Measurements from ENCODE around the gene PRKCI. TPM values are rescaled to one million over a fixed set of nuclear protein-coding genes. Genes with fewer than 3 reads are reported as not detected.
"Not testable (repeated sequence)": the region's sequence is repeated elsewhere in the genome, so short reads cannot be mapped to it uniquely, and the experiment has no call there.

The PRKCI gene
- total RNA-seq, 1 experiment from 2014 or later: 25.2 TPM

DNA sequence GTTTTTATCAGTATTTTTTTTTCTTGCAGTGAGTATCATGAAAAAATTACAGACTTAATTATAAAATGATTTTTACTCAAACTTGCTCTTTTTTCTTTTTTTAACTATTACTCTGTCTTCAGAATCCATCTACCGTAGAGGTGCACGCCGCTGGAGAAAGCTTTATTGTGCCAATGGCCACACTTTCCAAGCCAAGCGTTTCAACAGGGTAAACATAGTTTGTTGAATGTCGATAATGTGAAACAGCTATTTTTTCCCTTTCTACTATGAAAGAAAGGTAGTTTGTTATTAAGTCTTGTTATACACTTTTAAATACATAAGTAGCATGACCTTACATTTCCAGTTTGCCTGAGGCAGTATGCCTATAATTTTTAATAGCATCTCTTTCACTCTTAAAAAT is 45.6 kb downstream of the PRKCI start:
- DNase-seq (ENCODE audit: low read depth, low spot score) (no peak), ATAC-seq (no peak)
- no peaks in the 10 kb centered on the region for H3K9me2 ChIP-seq (ENCODE audit: insufficient read depth)
- intact Hi-C loops (cut with micrococcal nuclease): no loop called here
- no peaks in the 10 kb centered on the region for H3K27me3 ChIP-seq (ENCODE audit: insufficient read depth, low read length)
- no peak overlapping the region for H3K4me3 ChIP-seq (replicated peaks in 1 of 2; ENCODE audit: low read depth in 1 of 2, low read length in 2 of 2)
- H3K4me2 ChIP-seq (ENCODE audit: low read length): no peak overlapping the region
- BruUV-seq (replicated peaks): no TSS peak
- no peaks in the 10 kb centered on the region for H3K9me3 ChIP-seq (ENCODE audit: control insufficient read depth in 1 of 2, insufficient read depth in 1 of 2, low read depth in 1 of 2, low read length in 2 of 2)
- TF ChIP-seq ZNF274 (IDR thresholded peaks at IDR 0.05; ENCODE audit: low read depth, low read length) (no peak), EZH2phosphoT487 (IDR thresholded peaks at IDR 0.05; ENCODE audit: borderline replicate concordance) (no peak), YY1 (IDR thresholded peaks at IDR 0.05; ENCODE audit: extremely low read depth, insufficient replicate concordance, low read depth, low read length) (no peak), SIN3A (IDR thresholded peaks at IDR 0.05; ENCODE audit: low read depth) (no peak), FOSL1 (IDR thresholded peaks at IDR 0.05; ENCODE audit: low read depth) (no peak), RAD21 (IDR thresholded peaks at IDR 0.05; ENCODE audit: low read depth) (no peak), POLR2AphosphoS5 (IDR thresholded peaks at IDR 0.05; ENCODE audit: low read depth, low read length) (no peak), EZH2 (IDR thresholded peaks at IDR 0.05) (no peak), CEBPB (IDR thresholded peaks at IDR 0.05; ENCODE audit: low read depth) (no peak), POLR2A (IDR thresholded peaks at IDR 0.05; ENCODE audit: borderline replicate concordance, extremely low read depth, insufficient read depth, insufficient read length) (no peak)
- TF ChIP-seq, protein P1, sequence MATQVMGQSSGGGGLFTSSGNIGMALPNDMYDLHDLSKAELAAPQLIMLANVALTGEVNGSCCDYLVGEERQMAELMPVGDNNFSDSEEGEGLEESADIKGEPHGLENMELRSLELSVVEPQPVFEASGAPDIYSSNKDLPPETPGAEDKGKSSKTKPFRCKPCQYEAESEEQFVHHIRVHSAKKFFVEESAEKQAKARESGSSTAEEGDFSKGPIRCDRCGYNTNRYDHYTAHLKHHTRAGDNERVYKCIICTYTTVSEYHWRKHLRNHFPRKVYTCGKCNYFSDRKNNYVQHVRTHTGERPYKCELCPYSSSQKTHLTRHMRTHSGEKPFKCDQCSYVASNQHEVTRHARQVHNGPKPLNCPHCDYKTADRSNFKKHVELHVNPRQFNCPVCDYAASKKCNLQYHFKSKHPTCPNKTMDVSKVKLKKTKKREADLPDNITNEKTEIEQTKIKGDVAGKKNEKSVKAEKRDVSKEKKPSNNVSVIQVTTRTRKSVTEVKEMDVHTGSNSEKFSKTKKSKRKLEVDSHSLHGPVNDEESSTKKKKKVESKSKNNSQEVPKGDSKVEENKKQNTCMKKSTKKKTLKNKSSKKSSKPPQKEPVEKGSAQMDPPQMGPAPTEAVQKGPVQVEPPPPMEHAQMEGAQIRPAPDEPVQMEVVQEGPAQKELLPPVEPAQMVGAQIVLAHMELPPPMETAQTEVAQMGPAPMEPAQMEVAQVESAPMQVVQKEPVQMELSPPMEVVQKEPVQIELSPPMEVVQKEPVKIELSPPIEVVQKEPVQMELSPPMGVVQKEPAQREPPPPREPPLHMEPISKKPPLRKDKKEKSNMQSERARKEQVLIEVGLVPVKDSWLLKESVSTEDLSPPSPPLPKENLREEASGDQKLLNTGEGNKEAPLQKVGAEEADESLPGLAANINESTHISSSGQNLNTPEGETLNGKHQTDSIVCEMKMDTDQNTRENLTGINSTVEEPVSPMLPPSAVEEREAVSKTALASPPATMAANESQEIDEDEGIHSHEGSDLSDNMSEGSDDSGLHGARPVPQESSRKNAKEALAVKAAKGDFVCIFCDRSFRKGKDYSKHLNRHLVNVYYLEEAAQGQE (IDR thresholded peaks at IDR 0.05; ENCODE audit: low read depth): no peak
- TF ChIP-seq, protein P2, sequence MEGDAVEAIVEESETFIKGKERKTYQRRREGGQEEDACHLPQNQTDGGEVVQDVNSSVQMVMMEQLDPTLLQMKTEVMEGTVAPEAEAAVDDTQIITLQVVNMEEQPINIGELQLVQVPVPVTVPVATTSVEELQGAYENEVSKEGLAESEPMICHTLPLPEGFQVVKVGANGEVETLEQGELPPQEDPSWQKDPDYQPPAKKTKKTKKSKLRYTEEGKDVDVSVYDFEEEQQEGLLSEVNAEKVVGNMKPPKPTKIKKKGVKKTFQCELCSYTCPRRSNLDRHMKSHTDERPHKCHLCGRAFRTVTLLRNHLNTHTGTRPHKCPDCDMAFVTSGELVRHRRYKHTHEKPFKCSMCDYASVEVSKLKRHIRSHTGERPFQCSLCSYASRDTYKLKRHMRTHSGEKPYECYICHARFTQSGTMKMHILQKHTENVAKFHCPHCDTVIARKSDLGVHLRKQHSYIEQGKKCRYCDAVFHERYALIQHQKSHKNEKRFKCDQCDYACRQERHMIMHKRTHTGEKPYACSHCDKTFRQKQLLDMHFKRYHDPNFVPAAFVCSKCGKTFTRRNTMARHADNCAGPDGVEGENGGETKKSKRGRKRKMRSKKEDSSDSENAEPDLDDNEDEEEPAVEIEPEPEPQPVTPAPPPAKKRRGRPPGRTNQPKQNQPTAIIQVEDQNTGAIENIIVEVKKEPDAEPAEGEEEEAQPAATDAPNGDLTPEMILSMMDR (IDR thresholded peaks at IDR 0.05 in 2 of 3, conservative IDR thresholded peaks at IDR 0.05 in 1 of 3; ENCODE audit: borderline replicate concordance in 1 of 3, insufficient read depth in 1 of 3, low read depth in 2 of 3, low read length in 2 of 3): no peak
- TF ChIP-seq, protein P3, sequence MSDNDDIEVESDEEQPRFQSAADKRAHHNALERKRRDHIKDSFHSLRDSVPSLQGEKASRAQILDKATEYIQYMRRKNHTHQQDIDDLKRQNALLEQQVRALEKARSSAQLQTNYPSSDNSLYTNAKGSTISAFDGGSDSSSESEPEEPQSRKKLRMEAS (IDR thresholded peaks at IDR 0.05): no peak
- no peaks in the 10 kb centered on the region for H3K4me1 ChIP-seq (ENCODE audit: control insufficient read depth in 1 of 2, insufficient read depth in 2 of 2, low read length in 2 of 2)
- peaks cover 9 to 11% of the 10 kb centered on the region in 2 experiments; a peak in 3 of 4 replicates for H3K36me3 ChIP-seq (ENCODE audit: control insufficient read depth in 1 of 2, insufficient read depth in 2 of 2, low read length in 2 of 2)
- H3K9ac ChIP-seq (ENCODE audit: low read length): no peak overlapping the region
- no peak overlapping the region for H3K27ac ChIP-seq (ENCODE audit: low read depth, low read length)
- ChIA-PET POLR2A (no interaction called here), RAD21 (ENCODE audit: low non-redundant PET in 1 of 2, low total read pairs in 2 of 2, uncharacterized antibody in 2 of 2, unreplicated experiment in 2 of 2) (no interaction called here), CTCF (no interaction called here)
- no peaks in the 10 kb centered on the region for H4K20me1 ChIP-seq (ENCODE audit: insufficient read depth)
- H2AFZ ChIP-seq (ENCODE audit: low read depth, low read length, poor library complexity, severe bottlenecking): no peak overlapping the region
- H3K79me2 ChIP-seq (ENCODE audit: insufficient read depth, low read length): no peaks in the 10 kb centered on the region

DNA sequence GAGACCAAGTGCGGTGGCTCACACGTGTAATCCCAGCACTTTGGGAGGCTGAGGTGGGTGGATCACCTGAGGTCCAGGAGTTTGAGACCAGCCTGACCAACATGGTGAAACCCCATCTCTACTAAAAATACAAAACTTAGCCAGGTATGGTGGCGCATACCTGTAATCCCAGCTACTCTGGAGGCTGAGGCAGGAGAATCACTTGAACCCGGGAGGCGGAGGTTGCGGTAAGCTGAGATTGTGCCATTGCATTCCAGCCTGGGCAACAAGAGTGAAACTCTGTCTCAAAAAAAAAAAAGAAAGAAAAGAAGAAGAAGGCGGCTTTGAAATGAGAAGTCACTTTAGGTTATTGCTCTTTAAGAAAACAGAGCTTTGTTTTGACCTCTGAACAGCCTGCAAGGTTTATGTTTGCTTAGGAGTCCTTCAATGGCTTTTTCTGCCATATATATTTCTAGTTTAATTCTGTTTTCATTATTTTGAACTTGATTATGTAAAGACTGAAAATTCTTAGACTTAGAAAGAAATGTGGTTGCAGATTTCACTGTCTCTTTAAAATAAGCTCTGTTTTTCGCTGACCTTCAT is 47.5 kb downstream of the PRKCI start:
- H3K4me1 ChIP-seq (ENCODE audit: control insufficient read depth in 1 of 2, insufficient read depth in 2 of 2, low read length in 2 of 2); RAD21 ChIA-PET (ENCODE audit: low non-redundant PET in 1 of 2, low total read pairs in 2 of 2, uncharacterized antibody in 2 of 2, unreplicated experiment in 2 of 2); H3K9me2 ChIP-seq (ENCODE audit: insufficient read depth); CTCF ChIA-PET; H3K79me2 ChIP-seq (ENCODE audit: insufficient read depth, low read length); H2AFZ ChIP-seq (ENCODE audit: low read depth, low read length, poor library complexity, severe bottlenecking); intact Hi-C loops (cut with micrococcal nuclease); POLR2A ChIA-PET; BruUV-seq (replicated peaks); H4K20me1 ChIP-seq (ENCODE audit: insufficient read depth); H3K27ac ChIP-seq (ENCODE audit: low read depth, low read length); H3K27me3 ChIP-seq (ENCODE audit: insufficient read depth, low read length); H3K4me3 ChIP-seq (replicated peaks in 1 of 2; ENCODE audit: low read depth in 1 of 2, low read length in 2 of 2); DNase-seq (ENCODE audit: low read depth, low spot score); H3K9me3 ChIP-seq (ENCODE audit: control insufficient read depth in 1 of 2, insufficient read depth in 1 of 2, low read depth in 1 of 2, low read length in 2 of 2); H3K36me3 ChIP-seq (ENCODE audit: control insufficient read depth in 1 of 2, insufficient read depth in 2 of 2, low read length in 2 of 2); H3K9ac ChIP-seq (ENCODE audit: low read length); ATAC-seq; H3K4me2 ChIP-seq (ENCODE audit: low read length): not testable (repeated sequence)

Data from HCT116 (cell line).